RWPE2 (cell line): ENCODE measurements around the gene PNMA3.
"Not testable (repeated sequence)": the region's sequence is repeated elsewhere in the genome, so short reads cannot be mapped to it uniquely, and the experiment has no call there.

Source experiments
- ATAC-seq: fragments of 200-7000 bp; cut with Tn5 transposase; 3 replicates; pipeline ENCODE4 v1.9.1; 2021; ENCODE audit warnings: low read depth
- DNase-seq: peaks from one replicate; pipeline ENCODE4 v3.0.0-alpha.2; 2020; ENCODE audit warnings: low spot score
- H3K27ac ChIP-seq: fragments of 450-650 bp; 2 replicates; pipeline ENCODE4 v1.5.1; 2017; ENCODE audit warnings: mild to moderate bottlenecking; ENCODE audit not compliant: poor library complexity, severe bottlenecking
- H3K27me3 ChIP-seq: fragments of 250-450 bp; sonication (Bioruptor Pico); 2 replicates; pipeline ENCODE4 v1.5.1; 2021; ENCODE audit warnings: mild to moderate bottlenecking, moderate library complexity; ENCODE audit not compliant: insufficient read depth, poor library complexity, severe bottlenecking
- H3K36me3 ChIP-seq: fragments of 250-450 bp; sonication (Bioruptor Pico); 2 replicates; pipeline ENCODE4 v1.5.1; 2020; ENCODE audit warnings: low read depth, mild to moderate bottlenecking, moderate library complexity
- H3K4me1 ChIP-seq: fragments of 250-450 bp; sonication (Bioruptor Pico); 2 replicates; pipeline ENCODE4 v1.5.1; 2021; ENCODE audit warnings: mild to moderate bottlenecking, moderate library complexity; ENCODE audit not compliant: insufficient read depth, poor library complexity, severe bottlenecking
- H3K4me3 ChIP-seq: fragments of 250-450 bp; sonication (Bioruptor Pico); 2 replicates; pipeline ENCODE4 v1.5.1; 2021; ENCODE audit warnings: mild to moderate bottlenecking, moderate library complexity; ENCODE audit not compliant: severe bottlenecking
- H3K9me3 ChIP-seq: fragments of 250-450 bp; sonication (Bioruptor Pico); 2 replicates; pipeline ENCODE4 v1.5.1; 2021; ENCODE audit warnings: mild to moderate bottlenecking, moderate library complexity; ENCODE audit not compliant: severe bottlenecking
- TF ChIP-seq, protein P1 (sequence below): fragments of 450-650 bp; IDR thresholded peaks from one replicate; pipeline ENCODE4 v1.5.1; 2017; ENCODE audit warnings: mild to moderate bottlenecking, moderate library complexity; ENCODE audit not compliant: poor library complexity, severe bottlenecking

The PNMA3 gene

DNA sequence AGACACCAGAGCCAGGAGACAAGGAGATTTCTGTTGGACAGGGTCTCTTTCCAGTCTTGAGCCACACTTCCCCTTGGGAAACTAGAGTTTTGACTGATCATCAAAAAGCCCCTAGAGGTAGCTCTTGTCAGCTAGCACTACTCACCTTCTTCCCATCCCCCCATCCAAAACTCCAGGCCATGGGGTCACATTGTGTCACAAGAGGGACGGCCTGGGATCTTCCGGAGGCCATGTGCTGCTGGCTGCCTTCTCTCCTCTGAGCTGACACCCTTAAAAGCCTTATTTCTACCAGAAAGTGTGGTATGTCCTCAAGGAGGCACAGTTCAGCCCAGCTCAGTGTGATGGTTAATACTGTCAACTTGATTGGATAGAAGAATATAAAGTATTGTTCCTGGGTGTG, 7.8 kb downstream of the PNMA3 start:
- no peak for DNase-seq
- ATAC-seq = no peak
- Histone ChIP-seq H3K36me3 (no peaks in the 10 kb centered on the region), H3K27ac (no peak overlapping the region), H3K4me1 (no peaks in the 10 kb centered on the region), H3K4me3 (no peak overlapping the region), H3K9me3 (no peaks in the 10 kb centered on the region), H3K27me3 (no peaks in the 10 kb centered on the region)
- TF ChIP-seq, protein P1, sequence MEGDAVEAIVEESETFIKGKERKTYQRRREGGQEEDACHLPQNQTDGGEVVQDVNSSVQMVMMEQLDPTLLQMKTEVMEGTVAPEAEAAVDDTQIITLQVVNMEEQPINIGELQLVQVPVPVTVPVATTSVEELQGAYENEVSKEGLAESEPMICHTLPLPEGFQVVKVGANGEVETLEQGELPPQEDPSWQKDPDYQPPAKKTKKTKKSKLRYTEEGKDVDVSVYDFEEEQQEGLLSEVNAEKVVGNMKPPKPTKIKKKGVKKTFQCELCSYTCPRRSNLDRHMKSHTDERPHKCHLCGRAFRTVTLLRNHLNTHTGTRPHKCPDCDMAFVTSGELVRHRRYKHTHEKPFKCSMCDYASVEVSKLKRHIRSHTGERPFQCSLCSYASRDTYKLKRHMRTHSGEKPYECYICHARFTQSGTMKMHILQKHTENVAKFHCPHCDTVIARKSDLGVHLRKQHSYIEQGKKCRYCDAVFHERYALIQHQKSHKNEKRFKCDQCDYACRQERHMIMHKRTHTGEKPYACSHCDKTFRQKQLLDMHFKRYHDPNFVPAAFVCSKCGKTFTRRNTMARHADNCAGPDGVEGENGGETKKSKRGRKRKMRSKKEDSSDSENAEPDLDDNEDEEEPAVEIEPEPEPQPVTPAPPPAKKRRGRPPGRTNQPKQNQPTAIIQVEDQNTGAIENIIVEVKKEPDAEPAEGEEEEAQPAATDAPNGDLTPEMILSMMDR = no peak

DNA sequence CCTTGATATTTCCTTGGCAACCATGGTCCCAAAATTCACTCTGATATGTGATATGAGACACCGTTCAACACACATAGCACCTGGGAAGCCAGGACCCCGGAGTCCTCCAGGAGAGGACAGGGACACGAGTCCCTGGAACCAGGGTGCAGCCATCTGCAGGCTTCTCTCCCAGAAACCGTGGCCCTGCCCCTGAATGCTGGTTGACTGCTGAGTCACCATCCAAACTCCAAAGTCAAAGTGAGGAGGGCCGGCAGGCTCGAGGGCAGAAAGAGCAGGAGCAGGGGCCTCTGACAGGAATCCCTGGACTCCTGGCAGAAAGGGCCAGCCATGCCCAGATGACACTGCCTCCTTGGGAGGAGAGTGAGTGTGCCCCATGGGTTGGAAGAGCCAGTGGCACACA, 9.1 kb downstream of the PNMA3 start:
- no peak overlapping the region for H3K4me3 ChIP-seq
- no peaks in the 10 kb centered on the region for H3K36me3 ChIP-seq
- no peak overlapping the region for H3K27ac ChIP-seq
- no peaks in the 10 kb centered on the region for H3K4me1 ChIP-seq
- ATAC-seq = no peak
- no peaks in the 10 kb centered on the region for H3K27me3 ChIP-seq
- no peaks in the 10 kb centered on the region for H3K9me3 ChIP-seq
- TF ChIP-seq, protein P1 = no peak
- no peak for DNase-seq

DNA sequence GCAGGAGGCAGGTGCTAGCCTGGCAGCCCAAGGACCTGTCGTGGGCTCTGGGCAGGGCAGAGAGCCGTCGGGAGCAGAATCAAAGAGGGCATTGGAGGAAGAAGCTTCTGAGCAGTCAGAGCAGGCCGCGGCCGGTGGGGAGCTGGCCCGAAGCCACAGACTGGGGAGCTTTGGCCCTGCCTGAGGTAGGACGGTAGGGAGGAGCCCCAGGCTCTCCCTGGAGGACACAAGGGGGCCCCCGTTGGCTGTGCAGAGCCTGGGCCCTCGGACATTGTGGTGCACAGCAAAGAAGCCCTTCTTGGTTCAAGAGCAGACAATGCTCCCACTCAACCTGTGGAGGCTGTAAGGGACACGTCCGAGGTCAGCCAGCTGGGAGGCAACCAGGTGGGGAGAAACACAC, 10.1 kb downstream of the PNMA3 start:
- H3K27ac ChIP-seq, DNase-seq: not testable (repeated sequence)

DNA sequence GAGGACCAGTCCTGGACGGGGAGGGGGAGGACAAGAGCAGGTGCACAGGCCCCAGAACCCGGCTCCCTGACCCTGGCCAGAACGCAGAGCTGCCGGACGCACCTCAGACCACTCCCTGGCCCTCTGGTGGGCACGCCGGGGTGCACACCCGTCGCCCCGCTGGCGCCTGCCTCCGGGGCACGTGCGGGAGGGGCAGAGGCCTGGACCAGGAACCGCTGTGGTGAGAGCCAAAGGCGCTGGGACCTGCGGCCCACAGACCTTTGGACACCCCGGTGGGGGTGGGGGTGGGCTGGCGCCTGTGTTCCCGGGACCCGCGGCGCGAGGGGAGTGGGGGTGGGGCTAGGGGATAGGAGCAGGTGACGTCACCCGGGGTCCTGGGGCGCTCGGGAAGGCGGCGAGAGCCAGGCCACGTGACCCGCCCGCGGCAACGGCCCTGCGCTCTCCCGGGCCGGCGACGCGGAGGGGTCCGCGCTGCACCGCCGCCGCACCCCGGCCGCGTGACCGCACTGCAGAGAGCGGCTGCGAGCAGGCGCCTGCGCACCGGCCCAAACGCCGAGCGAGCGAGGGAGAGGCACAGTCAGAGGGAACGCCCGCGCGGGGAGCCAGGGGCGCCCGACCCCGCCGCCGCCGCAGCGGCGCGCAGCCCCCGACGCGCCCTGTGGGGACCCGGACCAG, 15.8 kb downstream of the PNMA3 start, which contains the start of gene PNMA6A:
Gene PNMA6A, plus strand, starts transcription at position 546 of the 675 bp plus-strand sequence. CDS start 609 bp downstream, outside the sequence.
- H3K27me3 ChIP-seq, H3K36me3 ChIP-seq, DNase-seq, H3K4me1 ChIP-seq, H3K9me3 ChIP-seq, H3K4me3 ChIP-seq, H3K27ac ChIP-seq: not testable (repeated sequence)
- ATAC-seq = peak; percentile 79

More for the DNA sequence above, 10.1 kb downstream of the PNMA3 start:
- ATAC-seq, H3K36me3 ChIP-seq, H3K4me1 ChIP-seq, H3K9me3 ChIP-seq, H3K27me3 ChIP-seq, H3K4me3 ChIP-seq: not testable (repeated sequence)

DNA sequence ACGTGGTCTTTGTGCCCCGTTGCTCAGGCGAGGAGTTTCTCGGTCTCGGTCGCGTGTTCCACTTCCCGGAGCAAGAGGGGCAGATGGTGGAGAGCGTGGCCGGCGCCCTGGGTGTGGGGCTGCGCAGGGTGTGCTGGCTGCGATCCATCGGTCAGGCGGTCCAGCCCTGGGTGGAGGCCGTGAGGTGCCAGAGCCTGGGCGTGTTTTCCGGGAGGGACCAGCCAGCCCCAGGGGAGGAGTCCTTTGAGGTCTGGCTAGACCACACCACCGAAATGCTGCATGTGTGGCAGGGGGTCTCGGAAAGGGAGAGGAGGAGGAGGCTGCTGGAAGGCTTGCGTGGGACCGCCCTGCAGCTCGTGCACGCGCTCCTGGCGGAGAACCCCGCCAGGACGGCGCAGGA, 17.1 kb downstream of the PNMA3 start:
- not testable (repeated sequence) for H3K4me1 ChIP-seq, H3K4me3 ChIP-seq, H3K27me3 ChIP-seq, H3K9me3 ChIP-seq, H3K36me3 ChIP-seq, ATAC-seq, H3K27ac ChIP-seq, DNase-seq

DNA sequence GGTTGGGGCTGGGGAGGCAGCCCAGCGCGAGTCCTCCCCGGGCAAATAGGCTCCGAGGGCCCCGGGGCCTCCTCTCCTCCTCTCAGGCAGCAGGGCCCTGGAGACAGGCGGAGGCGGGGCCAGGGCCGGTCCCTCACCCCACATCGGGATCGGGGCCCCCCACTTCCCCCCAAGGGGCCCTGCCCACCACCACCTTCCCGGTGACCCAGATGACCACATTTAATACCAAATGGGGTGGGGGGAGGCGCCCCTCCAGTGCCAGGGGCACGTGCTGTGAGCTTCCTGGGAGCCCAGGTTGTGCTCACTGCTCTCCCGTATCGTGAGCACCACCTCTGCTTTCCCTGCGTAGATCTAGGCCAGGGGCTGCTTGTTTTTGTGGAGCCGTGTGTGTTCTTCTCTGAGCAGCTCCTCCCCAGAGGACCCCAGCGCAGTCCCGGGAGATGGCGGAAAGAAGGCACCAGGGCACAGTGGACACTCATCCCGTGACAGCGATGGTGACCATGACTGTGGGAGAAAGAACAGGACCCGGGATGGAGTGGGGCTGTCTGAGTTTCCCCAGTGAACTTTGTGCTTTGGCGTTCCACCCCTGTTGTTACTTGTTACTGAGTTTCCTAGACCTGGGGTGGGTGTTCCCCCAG, 18.1 kb downstream of the PNMA3 start:
- Histone ChIP-seq H3K4me1 (no peaks in the 10 kb centered on the region), H3K27me3 (no peaks in the 10 kb centered on the region), H3K4me3 (no peak overlapping the region), H3K27ac (no peak overlapping the region), H3K9me3 (no peaks in the 10 kb centered on the region), H3K36me3 (no peaks in the 10 kb centered on the region)
- ATAC-seq (no peak), DNase-seq (no peak)
- TF ChIP-seq, protein P1 = no peak
